Measurements from ENCODE around the gene EPHA6.

EPHA6 gene

GRCh38 chr3:97575742-97576141, 761.3 kb downstream of the EPHA6 start:
- Histone ChIP-seq H2BK5ac (ENCODE audit: low read depth, low read length, poor library complexity, severe bottlenecking) (no peak overlapping the region), H3K4me1 (ENCODE audit: control insufficient read depth, insufficient read depth, low read depth, low read length) (no peaks in the 10 kb centered on the region), H3K79me1 (replicated peaks; ENCODE audit: low read length, poor library complexity, severe bottlenecking) (no peaks in the 10 kb centered on the region), H2BK120ac (ENCODE audit: low read depth, low read length) (no peak overlapping the region), H3K9ac (ENCODE audit: low read length) (no peak overlapping the region), H3K4me2 (ENCODE audit: low read length, poor library complexity, severe bottlenecking) (no peak overlapping the region), H2AK5ac (ENCODE audit: low read length, severe bottlenecking) (no peak overlapping the region), H3K14ac (ENCODE audit: low read length in 2 of 2) (no peak overlapping the region), H4K8ac (ENCODE audit: low read length) (no peak overlapping the region), H3K23ac (ENCODE audit: low read length in 2 of 2) (no peak overlapping the region), H3K4ac (ENCODE audit: low read depth in 1 of 2, low read length in 2 of 2) (no peak overlapping the region), H4K91ac (ENCODE audit: low read length) (no peak overlapping the region), H3K27ac (ENCODE audit: low read length, poor library complexity, severe bottlenecking) (no peak overlapping the region), H2BK15ac (ENCODE audit: low read depth, poor library complexity, severe bottlenecking) (no peak overlapping the region), H3K9me3 (ENCODE audit: control insufficient read depth, low read length) (no peaks in the 10 kb centered on the region), H3K18ac (ENCODE audit: low read depth in 1 of 2, low read length in 2 of 2) (no peak overlapping the region), H2BK12ac (ENCODE audit: low read length in 2 of 2) (no peak overlapping the region), H3K27me3 (ENCODE audit: control insufficient read depth in 1 of 2, insufficient read depth in 1 of 2, low read length in 2 of 2) (no peaks in the 10 kb centered on the region), H2AFZ (ENCODE audit: low read depth, low read length) (no peak overlapping the region), H3K4me3 (ENCODE audit: insufficient read depth in 1 of 2, low read depth in 1 of 2, low read length in 2 of 2) (no peak overlapping the region), H3K36me3 (ENCODE audit: control insufficient read depth in 1 of 2, insufficient read depth in 2 of 2, low read depth in 1 of 2, low read length in 2 of 2) (no peaks in the 10 kb centered on the region)
- DNase-seq = no peak
- WGBS = 65% methylated on average over 3 of the region's 3 CpGs

- Histone ChIP-seq H2AFZ (ENCODE audit: low read depth, low read length) (no peak overlapping the region), H3K4me1 (ENCODE audit: control insufficient read depth, insufficient read depth, low read depth, low read length) (no peaks in the 10 kb centered on the region), H3K9ac (ENCODE audit: low read length) (no peak overlapping the region), H3K79me1 (replicated peaks; ENCODE audit: low read length, poor library complexity, severe bottlenecking) (no peaks in the 10 kb centered on the region), H3K36me3 (ENCODE audit: control insufficient read depth in 1 of 2, insufficient read depth in 2 of 2, low read depth in 1 of 2, low read length in 2 of 2) (no peaks in the 10 kb centered on the region), H3K4ac (ENCODE audit: low read depth in 1 of 2, low read length in 2 of 2) (no peak overlapping the region), H3K9me3 (ENCODE audit: control insufficient read depth, low read length) (no peaks in the 10 kb centered on the region), H3K27me3 (ENCODE audit: control insufficient read depth in 1 of 2, insufficient read depth in 1 of 2, low read length in 2 of 2) (no peaks in the 10 kb centered on the region), H2BK12ac (ENCODE audit: low read length in 2 of 2) (no peak overlapping the region), H4K91ac (ENCODE audit: low read length) (no peak overlapping the region), H2BK5ac (ENCODE audit: low read depth, low read length, poor library complexity, severe bottlenecking) (no peak overlapping the region), H2BK120ac (ENCODE audit: low read depth, low read length) (no peak overlapping the region), H4K8ac (ENCODE audit: low read length) (no peak overlapping the region), H3K4me3 (ENCODE audit: insufficient read depth in 1 of 2, low read depth in 1 of 2, low read length in 2 of 2) (no peak overlapping the region), H3K14ac (ENCODE audit: low read length in 2 of 2) (no peak overlapping the region), H3K23ac (ENCODE audit: low read length in 2 of 2) (no peak overlapping the region), H3K4me2 (ENCODE audit: low read length, poor library complexity, severe bottlenecking) (no peak overlapping the region), H3K27ac (ENCODE audit: low read length, poor library complexity, severe bottlenecking) (no peak overlapping the region), H2AK5ac (ENCODE audit: low read length, severe bottlenecking) (no peak overlapping the region), H2BK15ac (ENCODE audit: low read depth, poor library complexity, severe bottlenecking) (no peak overlapping the region), H3K18ac (ENCODE audit: low read depth in 1 of 2, low read length in 2 of 2) (no peak overlapping the region)
- 100% methylated on average over 2 of the region's 2 CpGs for WGBS
- DNase-seq = no peak
Measured at GRCh38 chr3:97576221-97576620, 761.8 kb downstream of the EPHA6 start.

DNA sequence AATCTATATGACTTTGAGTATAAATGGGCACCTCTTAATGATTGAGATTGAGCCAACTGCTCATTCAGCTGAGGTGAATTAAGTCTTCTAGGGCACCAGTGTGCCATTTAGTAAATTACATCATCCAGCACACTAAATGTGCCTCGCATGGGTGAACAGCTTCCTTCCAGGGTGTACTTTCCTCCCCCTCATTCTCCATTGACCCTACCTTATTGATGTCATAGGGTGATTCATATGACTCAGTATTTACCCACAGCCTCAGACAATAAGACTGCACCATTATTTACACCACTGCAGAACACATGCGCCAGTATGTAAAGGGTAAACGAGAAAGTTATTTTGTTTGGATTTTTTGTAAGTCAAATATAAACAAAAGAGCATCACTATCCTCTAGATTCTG, 765.0 kb downstream of the EPHA6 start:
- Histone ChIP-seq H3K36me3 (ENCODE audit: control insufficient read depth in 1 of 2, insufficient read depth in 2 of 2, low read depth in 1 of 2, low read length in 2 of 2) (no peaks in the 10 kb centered on the region), H2BK12ac (ENCODE audit: low read length in 2 of 2) (no peak overlapping the region), H3K14ac (ENCODE audit: low read length in 2 of 2) (no peak overlapping the region), H4K91ac (ENCODE audit: low read length) (no peak overlapping the region), H3K4me2 (ENCODE audit: low read length, poor library complexity, severe bottlenecking) (no peak overlapping the region), H2AFZ (ENCODE audit: low read depth, low read length) (no peak overlapping the region), H2BK5ac (ENCODE audit: low read depth, low read length, poor library complexity, severe bottlenecking) (no peak overlapping the region), H3K27me3 (ENCODE audit: control insufficient read depth in 1 of 2, insufficient read depth in 1 of 2, low read length in 2 of 2) (no peaks in the 10 kb centered on the region), H2BK120ac (ENCODE audit: low read depth, low read length) (no peak overlapping the region), H3K27ac (ENCODE audit: low read length, poor library complexity, severe bottlenecking) (no peak overlapping the region), H3K23ac (ENCODE audit: low read length in 2 of 2) (no peak overlapping the region), H3K79me1 (replicated peaks; ENCODE audit: low read length, poor library complexity, severe bottlenecking) (no peaks in the 10 kb centered on the region), H3K4me3 (ENCODE audit: insufficient read depth in 1 of 2, low read depth in 1 of 2, low read length in 2 of 2) (no peak overlapping the region), H2BK15ac (ENCODE audit: low read depth, poor library complexity, severe bottlenecking) (no peak overlapping the region), H3K9me3 (ENCODE audit: control insufficient read depth, low read length) (no peaks in the 10 kb centered on the region), H3K4me1 (ENCODE audit: control insufficient read depth, insufficient read depth, low read depth, low read length) (no peaks in the 10 kb centered on the region), H4K8ac (ENCODE audit: low read length) (no peak overlapping the region), H2AK5ac (ENCODE audit: low read length, severe bottlenecking) (no peak overlapping the region), H3K18ac (ENCODE audit: low read depth in 1 of 2, low read length in 2 of 2) (no peak overlapping the region), H3K4ac (ENCODE audit: low read depth in 1 of 2, low read length in 2 of 2) (no peak overlapping the region), H3K9ac (ENCODE audit: low read length) (no peak overlapping the region)
- DNase-seq = no peak
- WGBS = 85% methylated on average over 1 of the region's 3 CpGs

DNA sequence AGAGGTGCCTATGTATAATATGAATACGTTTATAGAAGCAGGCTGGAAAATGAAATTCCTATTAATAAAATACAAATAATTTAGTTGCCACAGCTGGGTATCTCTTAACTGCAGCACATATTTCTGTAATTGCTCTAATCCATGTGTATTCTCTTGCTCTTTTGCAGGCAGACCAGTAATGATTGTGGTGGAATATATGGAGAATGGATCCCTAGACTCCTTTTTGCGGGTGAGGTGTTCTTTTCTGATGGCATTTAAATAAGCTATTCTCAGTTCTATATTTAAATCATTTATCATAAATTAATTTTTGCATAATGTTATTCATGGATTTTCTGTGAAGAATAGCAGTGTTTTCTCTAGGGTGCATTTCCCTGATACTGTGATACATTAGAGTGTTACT, 796.2 kb downstream of the EPHA6 start:
- Histone ChIP-seq H3K4me3 (ENCODE audit: insufficient read depth in 1 of 2, low read depth in 1 of 2, low read length in 2 of 2) (no peak overlapping the region), H3K79me1 (replicated peaks; ENCODE audit: low read length, poor library complexity, severe bottlenecking) (no peaks in the 10 kb centered on the region), H3K4ac (ENCODE audit: low read depth in 1 of 2, low read length in 2 of 2) (no peak overlapping the region), H2AK5ac (ENCODE audit: low read length, severe bottlenecking) (no peak overlapping the region), H3K14ac (ENCODE audit: low read length in 2 of 2) (no peak overlapping the region), H2BK120ac (ENCODE audit: low read depth, low read length) (no peak overlapping the region), H2BK5ac (ENCODE audit: low read depth, low read length, poor library complexity, severe bottlenecking) (no peak overlapping the region), H4K91ac (ENCODE audit: low read length) (no peak overlapping the region), H3K27ac (ENCODE audit: low read length, poor library complexity, severe bottlenecking) (no peak overlapping the region), H3K27me3 (ENCODE audit: control insufficient read depth in 1 of 2, insufficient read depth in 1 of 2, low read length in 2 of 2) (no peaks in the 10 kb centered on the region), H2BK15ac (ENCODE audit: low read depth, poor library complexity, severe bottlenecking) (no peak overlapping the region), H2BK12ac (ENCODE audit: low read length in 2 of 2) (no peak overlapping the region), H2AFZ (ENCODE audit: low read depth, low read length) (no peak overlapping the region), H3K9ac (ENCODE audit: low read length) (no peak overlapping the region), H3K4me2 (ENCODE audit: low read length, poor library complexity, severe bottlenecking) (no peak overlapping the region), H3K4me1 (ENCODE audit: control insufficient read depth, insufficient read depth, low read depth, low read length) (no peaks in the 10 kb centered on the region), H3K23ac (ENCODE audit: low read length in 2 of 2) (no peak overlapping the region), H3K9me3 (ENCODE audit: control insufficient read depth, low read length) (no peaks in the 10 kb centered on the region), H4K8ac (ENCODE audit: low read length) (no peak overlapping the region), H3K18ac (ENCODE audit: low read depth in 1 of 2, low read length in 2 of 2) (no peak overlapping the region), H3K36me3 (ENCODE audit: control insufficient read depth in 1 of 2, insufficient read depth in 2 of 2, low read depth in 1 of 2, low read length in 2 of 2) (no peaks in the 10 kb centered on the region)
- no CpG with 5 or more reads among the region's 2 CpGs for whole genome bisulfite sequencing
- DNase-seq = no peak
